Suprapubic skin (tissue), 4 donors: ENCODE measurements around the gene SLC17A2.

Source experiments
- CTCF ChIP-seq, 2 donors: fragments of 200-600 bp in 1 of 2; fragments of 450-650 bp in 1 of 2; sonication (generic) in 1 of 2; IDR thresholded peaks; one replicate each; pipeline ENCODE4 v1.5.1; 2016 to 2019; ENCODE audit warnings: antibody characterized with exemption in 2 of 2, mild to moderate bottlenecking in 1 of 2, moderate library complexity in 1 of 2
- POLR2A ChIP-seq, 2 donors: fragments of 450-650 bp; IDR thresholded peaks; one replicate each; pipeline ENCODE4 v1.6.1; 2017; ENCODE audit warnings: antibody characterized with exemption in 2 of 2, mild to moderate bottlenecking in 2 of 2, moderate library complexity in 2 of 2
- POLR2AphosphoS5 ChIP-seq, 3 donors: sonication (generic); formaldehyde crosslinking; IDR thresholded peaks; one replicate each; pipeline ENCODE4 v1.6.1; 2017; ENCODE audit warnings: antibody characterized with exemption in 3 of 3

GRCh38 chr6:25878721-25879322, 51.7 kb downstream of the SLC17A2 start:
- TF ChIP-seq CTCF (IDR thresholded peaks at IDR 0.05) = no peak
- TF ChIP-seq POLR2A (IDR thresholded peaks at IDR 0.05) = no peak
- no peak for TF ChIP-seq POLR2AphosphoS5 (IDR thresholded peaks at IDR 0.05)
